Eye (tissue), 1 donor: Measurements from ENCODE around the gene KRTAP1-5.
"Not testable (repeated sequence)": the region's sequence is repeated elsewhere in the genome, so short reads cannot be mapped to it uniquely, and the experiment has no call there.

Source experiments
- DNase-seq: peaks from one replicate; pipeline ENCODE4 v3.0.0-alpha.2; 2015

KRTAP1-5 gene

GRCh38 chr17:41046735-41047465 lies 19.9 kb upstream of the KRTAP1-5 start, which contains the start of gene KRTAP2-1:
Gene KRTAP2-1 (minus strand): TSS chr17:41047316. CDS start chr17:41047267, 49 bp downstream.
- not testable (repeated sequence) for DNase-seq

- no peak for DNase-seq
Observed at GRCh38 chr17:41042953-41043352, 15.9 kb upstream of the KRTAP1-5 start.

- DNase-seq: not testable (repeated sequence)
Observed at GRCh38 chr17:41040783-41041571, 14.0 kb upstream of the KRTAP1-5 start, which contains the start of gene KRTAP1-1. Gene KRTAP1-1 (minus strand): TSS chr17:41041450. CDS start chr17:41041397, 53 bp downstream.

GRCh38 chr17:41037853-41038350 lies 10.9 kb upstream of the KRTAP1-5 start:
- no peak for DNase-seq

- DNase-seq: not testable (repeated sequence)
Observed at GRCh38 chr17:41034346-41034935, 7.4 kb upstream of the KRTAP1-5 start, which contains the start of gene KRTAP1-3. Gene KRTAP1-3 (minus strand): TSS chr17:41034874. CDS start chr17:41034821, 53 bp downstream.

GRCh38 chr17:41029633-41030245 lies 2.7 kb upstream of the KRTAP1-5 start, which contains the start of gene KRTAP1-4:
Gene KRTAP1-4 (minus strand): TSS chr17:41030195. CDS start chr17:41030078, 117 bp downstream.
- no peak for DNase-seq

GRCh38 chr17:41024697-41025096 lies 2.3 kb downstream of the KRTAP1-5 start:
- DNase-seq: no peak

GRCh38 chr17:41020336-41020735 lies 6.7 kb downstream of the KRTAP1-5 start:
- DNase-seq: no peak

GRCh38 chr17:41019415-41019814 lies 7.6 kb downstream of the KRTAP1-5 start:
- DNase-seq: no peak

GRCh38 chr17:41018541-41018940 lies 8.5 kb downstream of the KRTAP1-5 start:
- no peak for DNase-seq

GRCh38 chr17:41016578-41017215 lies 10.3 kb downstream of the KRTAP1-5 start:
- DNase-seq: no peak

- no peak for DNase-seq
Observed at GRCh38 chr17:41015454-41015853, 11.6 kb downstream of the KRTAP1-5 start.

- DNase-seq: peak; percentile 23
Observed at GRCh38 chr17:41013606-41014005, 13.4 kb downstream of the KRTAP1-5 start.

- no peak for DNase-seq
Observed at GRCh38 chr17:41013181-41013580, 13.8 kb downstream of the KRTAP1-5 start.

GRCh38 chr17:41012326-41013120 lies 14.5 kb downstream of the KRTAP1-5 start:
- DNase-seq: no peak

GRCh38 chr17:41010441-41010840 lies 16.6 kb downstream of the KRTAP1-5 start:
- no peak for DNase-seq

GRCh38 chr17:41009936-41010335 lies 17.1 kb downstream of the KRTAP1-5 start:
- DNase-seq: no peak

- DNase-seq: no peak
Observed at GRCh38 chr17:41009301-41009760, 17.7 kb downstream of the KRTAP1-5 start.

- no peak for DNase-seq
Observed at GRCh38 chr17:41008811-41009210, 18.2 kb downstream of the KRTAP1-5 start, which contains the start of gene KRTAP3-1. Gene KRTAP3-1 (minus strand): TSS chr17:41009128. CDS start chr17:41009074, 54 bp downstream.

GRCh38 chr17:41004397-41004796 lies 22.6 kb downstream of the KRTAP1-5 start:
- DNase-seq: no peak

GRCh38 chr17:41003926-41004325 lies 23.1 kb downstream of the KRTAP1-5 start:
- DNase-seq: no peak
